ENCODE data around the gene NUCKS1.
"Not testable (repeated sequence)": the region's sequence is repeated elsewhere in the genome, so short reads cannot be mapped to it uniquely, and the experiment has no call there.

The NUCKS1 gene

DNA sequence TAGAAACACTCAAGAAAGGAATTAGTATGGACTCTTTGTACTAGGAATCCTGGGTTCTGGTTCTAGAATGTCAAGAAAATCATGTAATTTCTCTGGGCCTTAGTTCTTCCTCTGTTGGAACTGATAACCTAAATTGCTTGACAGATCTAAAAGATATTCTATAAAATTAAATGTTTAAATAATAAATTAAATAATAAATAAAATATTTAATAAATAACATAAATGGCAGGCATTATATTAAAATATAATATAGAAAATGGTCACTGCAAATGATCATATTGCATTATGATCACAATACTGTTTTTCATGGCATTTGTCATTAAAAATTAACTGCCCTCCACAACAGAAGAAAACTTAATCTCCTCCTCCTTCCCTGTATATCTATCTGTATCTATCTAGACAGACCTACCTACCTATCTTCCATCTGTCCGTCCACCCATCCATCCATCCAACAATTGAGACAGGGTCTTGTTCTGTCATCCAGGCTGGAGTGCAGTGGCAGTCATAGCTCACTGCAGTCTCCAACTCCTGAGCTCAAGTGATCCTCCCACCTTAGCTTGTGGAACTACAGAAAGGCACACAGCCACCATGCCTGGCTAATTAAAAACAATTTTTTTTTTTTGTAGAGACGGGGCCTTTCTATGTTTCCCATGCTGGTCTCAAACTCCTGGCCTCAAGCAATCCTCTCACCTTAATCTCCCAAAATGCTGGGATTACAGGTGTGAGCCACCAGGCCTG is 16.4 kb downstream of the NUCKS1 start:
- peaks cover 72% of the 10 kb centered on the region for H3K36me3 ChIP-seq (ENCODE audit: insufficient read depth, low read length)
- H3K9me3 ChIP-seq (ENCODE audit: low read depth, low read length) = no peaks in the 10 kb centered on the region
- DNase-seq (ENCODE audit: low read depth, low spot score) = no peak
- H3K9ac ChIP-seq (ENCODE audit: insufficient read length) = no peak overlapping the region
- no peak for TF ChIP-seq EZH2 (IDR thresholded peaks at IDR 0.05)
- TF ChIP-seq FOXP2 (optimal IDR thresholded peaks at IDR 0.05; ENCODE audit: control extremely low read depth, extremely low read length, insufficient read depth) = no peak
- no peak for TF ChIP-seq POLR2AphosphoS5 (IDR thresholded peaks at IDR 0.05; ENCODE audit: borderline replicate concordance, low read depth, low read length)
- peak overlapping the region; percentile 31; the same call in 1 of the 2 replicates for H3K27ac ChIP-seq
- H3K4me3 ChIP-seq = no peak overlapping the region

- Histone ChIP-seq H3K27ac (no peak overlapping the region), H3K4me3 (no peak overlapping the region), H3K9ac (ENCODE audit: insufficient read length) (no peak overlapping the region), H3K36me3 (ENCODE audit: insufficient read depth, low read length) (peaks cover 77% of the 10 kb centered on the region), H3K9me3 (ENCODE audit: low read depth, low read length) (no peaks in the 10 kb centered on the region)
- TF ChIP-seq FOXP2 (optimal IDR thresholded peaks at IDR 0.05; ENCODE audit: control extremely low read depth, extremely low read length, insufficient read depth) (no peak), EZH2 (IDR thresholded peaks at IDR 0.05) (no peak), POLR2AphosphoS5 (IDR thresholded peaks at IDR 0.05; ENCODE audit: borderline replicate concordance, low read depth, low read length) (no peak)
- no peak for DNase-seq (ENCODE audit: low read depth, low spot score)
Observed at GRCh38 chr1:205729945-205730610, 19.9 kb downstream of the NUCKS1 start.

- no peak for DNase-seq (ENCODE audit: low read depth, low spot score)
- H3K36me3 ChIP-seq (ENCODE audit: insufficient read depth, low read length) = peaks cover 91% of the 10 kb centered on the region
- H3K9ac ChIP-seq (ENCODE audit: insufficient read length) = no peak overlapping the region
- no peak overlapping the region for H3K4me3 ChIP-seq
- H3K27ac ChIP-seq = no peak overlapping the region
- H3K9me3 ChIP-seq (ENCODE audit: low read depth, low read length) = no peaks in the 10 kb centered on the region
- TF ChIP-seq FOXP2 (optimal IDR thresholded peaks at IDR 0.05; ENCODE audit: control extremely low read depth, extremely low read length, insufficient read depth) (no peak), POLR2AphosphoS5 (IDR thresholded peaks at IDR 0.05; ENCODE audit: borderline replicate concordance, low read depth, low read length) (no peak), EZH2 (IDR thresholded peaks at IDR 0.05) (no peak)
Observed at GRCh38 chr1:205726619-205727125, 23.3 kb downstream of the NUCKS1 start.

GRCh38 chr1:205725514-205725913 is 24.5 kb downstream of the NUCKS1 start:
- H3K27ac ChIP-seq = peak overlapping the region; percentile 6; the same call in 1 of the 2 replicates
- H3K36me3 ChIP-seq (ENCODE audit: insufficient read depth, low read length) = peaks cover 92% of the 10 kb centered on the region
- DNase-seq (ENCODE audit: low read depth, low spot score) = no peak

GRCh38 chr1:205720740-205721139 is 29.2 kb downstream of the NUCKS1 start:
- not testable (repeated sequence) for DNase-seq (ENCODE audit: low read depth, low spot score); H3K27ac ChIP-seq; H3K4me3 ChIP-seq; H3K9ac ChIP-seq (ENCODE audit: insufficient read length); H3K9me3 ChIP-seq (ENCODE audit: low read depth, low read length)
- peaks cover 97% of the 10 kb centered on the region for H3K36me3 ChIP-seq (ENCODE audit: insufficient read depth, low read length)

More at GRCh38 chr1:205725514-205725913, 24.5 kb downstream of the NUCKS1 start:
- no peaks in the 10 kb centered on the region for H3K9me3 ChIP-seq (ENCODE audit: low read depth, low read length)
- no peak for TF ChIP-seq FOXP2 (optimal IDR thresholded peaks at IDR 0.05; ENCODE audit: control extremely low read depth, extremely low read length, insufficient read depth)
- no peak for TF ChIP-seq POLR2AphosphoS5 (IDR thresholded peaks at IDR 0.05; ENCODE audit: borderline replicate concordance, low read depth, low read length)
- TF ChIP-seq EZH2 (IDR thresholded peaks at IDR 0.05) = no peak
- no peak overlapping the region for H3K4me3 ChIP-seq
- no peak overlapping the region for H3K9ac ChIP-seq (ENCODE audit: insufficient read length)

DNA sequence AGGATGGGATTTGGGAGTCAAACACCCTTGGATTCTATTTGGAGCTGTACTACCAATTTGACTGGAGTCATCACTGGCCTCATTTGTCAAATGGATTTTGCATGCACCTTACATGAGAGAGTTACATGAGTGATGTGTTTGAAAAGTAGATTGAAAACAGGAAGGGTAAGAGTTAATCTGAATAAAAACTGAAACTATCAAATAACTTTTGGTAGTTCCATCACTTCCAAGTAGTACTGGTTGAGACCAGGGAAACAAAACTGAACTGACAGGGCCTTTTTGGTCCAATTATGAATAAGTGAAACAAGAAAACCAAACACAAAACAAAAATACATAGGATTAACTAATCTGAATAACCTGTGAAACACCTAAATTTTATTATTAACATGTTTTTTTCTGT is 30.2 kb downstream of the NUCKS1 start:
- TF ChIP-seq POLR2AphosphoS5 (IDR thresholded peaks at IDR 0.05; ENCODE audit: borderline replicate concordance, low read depth, low read length) (no peak), EZH2 (IDR thresholded peaks at IDR 0.05) (no peak), FOXP2 (optimal IDR thresholded peaks at IDR 0.05; ENCODE audit: control extremely low read depth, extremely low read length, insufficient read depth) (no peak)
- no peak overlapping the region for H3K4me3 ChIP-seq

DNA sequence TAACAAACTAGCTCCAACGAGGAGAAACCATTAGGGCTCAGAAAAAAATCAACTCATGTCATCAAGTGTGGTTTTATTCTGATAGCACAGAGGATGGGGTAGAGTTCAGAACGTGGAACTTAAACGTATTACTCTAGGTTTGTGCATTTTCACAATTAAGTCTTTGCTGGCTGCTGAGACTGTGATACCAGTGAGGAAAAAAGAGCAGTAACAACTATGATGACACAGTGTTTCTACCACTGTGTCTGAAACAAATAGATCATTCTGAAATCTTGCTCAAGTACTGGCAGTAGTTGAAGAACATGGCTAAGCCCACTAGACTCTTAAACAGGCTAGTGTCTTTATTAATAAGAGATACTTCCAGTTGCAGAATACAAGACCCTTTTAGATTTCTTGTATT is 31.0 kb downstream of the NUCKS1 start:
- no peak overlapping the region for H3K9ac ChIP-seq (ENCODE audit: insufficient read length)
- TF ChIP-seq EZH2 (IDR thresholded peaks at IDR 0.05) (no peak), POLR2AphosphoS5 (IDR thresholded peaks at IDR 0.05; ENCODE audit: borderline replicate concordance, low read depth, low read length) (no peak), FOXP2 (optimal IDR thresholded peaks at IDR 0.05; ENCODE audit: control extremely low read depth, extremely low read length, insufficient read depth) (no peak)
- no peaks in the 10 kb centered on the region for H3K9me3 ChIP-seq (ENCODE audit: low read depth, low read length)
- no peak overlapping the region for H3K4me3 ChIP-seq
- peaks cover 97% of the 10 kb centered on the region for H3K36me3 ChIP-seq (ENCODE audit: insufficient read depth, low read length)
- peak overlapping the region; percentile 10; the same call in 1 of the 2 replicates for H3K27ac ChIP-seq
- no peak for DNase-seq (ENCODE audit: low read depth, low spot score)

More for the DNA sequence above, 30.2 kb downstream of the NUCKS1 start:
- H3K9me3 ChIP-seq (ENCODE audit: low read depth, low read length) = no peaks in the 10 kb centered on the region
- H3K27ac ChIP-seq = no peak overlapping the region
- DNase-seq (ENCODE audit: low read depth, low spot score) = no peak
- H3K9ac ChIP-seq (ENCODE audit: insufficient read length) = no peak overlapping the region
- peaks cover 97% of the 10 kb centered on the region for H3K36me3 ChIP-seq (ENCODE audit: insufficient read depth, low read length)

DNA sequence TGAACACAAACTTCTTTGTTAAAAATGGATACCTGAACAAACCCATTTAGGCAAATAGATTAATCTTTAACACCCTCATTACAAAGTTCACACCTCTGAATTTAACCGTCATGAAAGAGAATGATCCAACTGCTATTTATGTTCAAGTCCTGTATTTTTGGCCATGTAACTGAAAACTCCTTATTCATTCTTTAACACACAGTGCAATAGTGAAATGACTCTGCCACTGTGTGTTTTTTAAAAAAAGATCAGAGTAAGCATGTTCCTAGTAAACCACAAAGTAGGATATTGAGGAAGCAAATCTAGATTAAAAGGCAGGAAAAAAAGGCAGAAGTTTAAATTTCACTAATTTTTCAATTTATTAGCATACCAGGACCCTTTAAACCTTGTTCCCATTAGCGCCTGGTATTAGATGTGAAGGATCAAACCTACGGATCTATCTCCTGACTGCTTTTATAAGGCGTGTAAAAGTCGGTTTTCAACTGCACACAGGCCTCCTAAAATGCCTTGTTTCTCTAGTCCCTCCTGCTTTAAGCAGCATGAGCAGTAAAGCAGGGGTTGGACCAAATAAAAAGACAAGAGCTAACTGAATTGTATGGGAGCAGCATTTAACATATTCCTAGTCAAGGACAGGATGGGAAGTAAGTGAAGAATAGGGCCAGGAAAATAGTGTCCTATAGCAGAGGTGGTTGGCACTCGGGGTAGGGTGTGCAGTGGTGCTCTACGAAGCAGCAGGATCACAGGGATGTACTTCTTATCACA is 33.4 kb downstream of the NUCKS1 start:
- no peak for TF ChIP-seq EZH2 (IDR thresholded peaks at IDR 0.05)
- TF ChIP-seq POLR2AphosphoS5 (IDR thresholded peaks at IDR 0.05; ENCODE audit: borderline replicate concordance, low read depth, low read length) = no peak
- TF ChIP-seq FOXP2 (optimal IDR thresholded peaks at IDR 0.05; ENCODE audit: control extremely low read depth, extremely low read length, insufficient read depth) = no peak
- H3K9ac ChIP-seq (ENCODE audit: insufficient read length) = peak overlapping the region; percentile 5
- no peak for DNase-seq (ENCODE audit: low read depth, low spot score)
- H3K36me3 ChIP-seq (ENCODE audit: insufficient read depth, low read length) = peaks cover 85% of the 10 kb centered on the region
- no peaks in the 10 kb centered on the region for H3K9me3 ChIP-seq (ENCODE audit: low read depth, low read length)
- peak overlapping the region; percentile 10; the same call in 1 of the 2 replicates for H3K27ac ChIP-seq
- no peak overlapping the region for H3K4me3 ChIP-seq

All from SK-N-MC (cell line).